Measurements from ENCODE around the gene API5.
"Not testable (repeated sequence)": the region's sequence is repeated elsewhere in the genome, so short reads cannot be mapped to it uniquely, and the experiment has no call there.

The API5 gene

DNA sequence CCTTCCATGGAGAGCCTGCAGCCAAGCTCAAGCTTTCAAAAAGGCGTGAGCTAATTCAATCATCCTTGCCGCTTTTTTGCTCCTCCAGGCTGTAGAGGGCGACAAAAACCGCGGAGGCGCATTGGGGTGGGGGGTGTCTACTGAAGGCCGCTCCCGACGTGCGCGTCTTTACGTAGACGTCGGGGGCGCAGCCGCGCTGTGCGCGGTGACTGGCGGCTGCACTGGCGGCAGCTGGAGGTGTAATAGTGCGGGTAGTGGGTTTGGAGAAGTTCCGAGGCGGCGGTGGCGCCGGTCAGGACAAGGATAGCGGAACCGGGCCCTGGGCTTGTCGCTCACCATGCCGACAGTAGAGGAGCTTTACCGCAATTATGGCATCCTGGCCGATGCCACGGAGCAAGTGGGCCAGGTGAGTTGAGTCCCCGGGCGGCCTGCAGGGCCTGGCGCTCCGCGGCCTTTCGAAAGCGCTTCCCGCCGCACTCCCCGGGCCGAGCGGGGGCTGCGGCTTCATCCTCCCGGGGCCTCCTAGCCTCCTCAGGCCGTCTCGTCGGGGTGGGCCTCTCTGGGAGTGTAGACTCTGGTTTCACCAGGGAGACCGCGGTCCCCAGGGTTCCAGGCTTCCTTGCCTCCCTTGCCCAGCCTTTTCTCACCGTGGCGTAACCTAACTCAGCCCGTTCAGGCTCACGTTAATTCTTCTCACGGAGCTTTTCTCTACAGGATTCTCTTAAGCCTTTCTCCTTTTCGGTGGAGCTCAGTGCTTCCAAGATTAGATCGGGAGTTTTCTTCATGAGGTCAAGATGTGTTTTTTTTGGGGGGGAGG, at the start of gene API5:
API5 (plus strand) TSS at position 206 of the 817 bp plus-strand sequence; CDS start at position 338, 132 bp downstream.
- DNase-seq (ENCODE audit: insufficient read length, low spot score) (peak; percentile 70), FAIRE-seq (peak; percentile 95)

GRCh38 chr11:43267856-43268580, 43.8 kb upstream of the API5 start:
- DNase-seq (ENCODE audit: insufficient read length, low spot score) (no peak), FAIRE-seq (no peak)

DNA sequence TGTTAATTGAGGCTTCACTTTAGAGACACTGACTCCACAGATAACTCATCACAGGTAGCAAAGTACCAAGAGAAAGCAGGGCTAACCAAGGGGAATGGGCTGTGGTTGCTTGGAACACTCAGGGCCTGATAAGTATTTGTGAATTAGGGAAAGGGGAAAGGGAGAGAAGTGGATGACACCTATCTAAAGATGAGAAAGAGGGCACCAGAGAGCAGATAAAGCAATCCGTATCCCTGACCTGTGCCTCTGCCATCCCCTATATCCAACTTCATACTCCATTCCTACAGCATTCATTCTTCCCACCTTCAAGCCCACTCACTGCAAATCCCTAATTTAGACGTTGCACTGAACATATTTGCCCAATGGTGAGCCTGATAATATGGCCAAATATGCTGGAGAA, 43.0 kb upstream of the API5 start:
- no peak for DNase-seq (ENCODE audit: insufficient read length, low spot score)
- no peak for FAIRE-seq

DNA sequence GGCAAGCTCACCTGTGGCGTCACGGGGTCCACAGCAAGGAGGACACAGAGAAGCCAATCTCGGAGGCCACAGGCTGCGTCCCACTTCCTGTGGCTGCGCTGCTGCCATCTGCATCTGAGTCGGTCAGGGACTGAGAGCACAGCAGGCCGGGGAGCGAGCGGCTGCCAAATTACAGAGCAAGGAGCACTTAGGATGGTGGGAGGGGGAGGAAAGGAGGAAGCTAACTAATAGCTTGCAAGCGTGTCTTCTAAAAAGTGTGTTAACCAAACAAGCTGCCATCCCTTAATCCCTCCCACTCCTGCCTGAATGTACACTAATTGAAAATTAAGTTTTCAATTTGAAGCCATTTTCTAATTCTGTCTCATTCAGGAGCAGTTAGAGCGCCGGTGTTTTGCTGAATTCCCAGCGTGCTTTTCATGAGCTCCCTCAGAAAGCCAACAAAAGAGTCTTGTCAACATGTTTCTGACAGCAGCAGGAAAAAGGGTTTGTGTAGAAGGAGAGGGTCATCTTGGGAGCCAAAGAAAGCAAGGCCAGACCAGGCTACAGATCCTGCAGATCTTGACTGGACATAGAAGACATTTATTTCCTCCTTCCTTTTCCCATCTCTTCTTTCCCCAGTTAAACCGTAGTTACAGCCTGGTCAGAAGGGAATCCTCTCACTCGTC, 42.4 kb upstream of the API5 start:
- no peak for FAIRE-seq
- no peak for DNase-seq (ENCODE audit: insufficient read length, low spot score)

- FAIRE-seq, result no peak
- no peak for DNase-seq (ENCODE audit: insufficient read length, low spot score)
Measured at GRCh38 chr11:43270468-43270867, 41.3 kb upstream of the API5 start.

GRCh38 chr11:43278193-43278956, 33.4 kb upstream of the API5 start:
- FAIRE-seq (no peak), DNase-seq (ENCODE audit: insufficient read length, low spot score) (peak; percentile 48)

GRCh38 chr11:43282607-43283440, 29.0 kb upstream of the API5 start:
- FAIRE-seq, result no peak
- DNase-seq (ENCODE audit: insufficient read length, low spot score), result peak; percentile 36

DNA sequence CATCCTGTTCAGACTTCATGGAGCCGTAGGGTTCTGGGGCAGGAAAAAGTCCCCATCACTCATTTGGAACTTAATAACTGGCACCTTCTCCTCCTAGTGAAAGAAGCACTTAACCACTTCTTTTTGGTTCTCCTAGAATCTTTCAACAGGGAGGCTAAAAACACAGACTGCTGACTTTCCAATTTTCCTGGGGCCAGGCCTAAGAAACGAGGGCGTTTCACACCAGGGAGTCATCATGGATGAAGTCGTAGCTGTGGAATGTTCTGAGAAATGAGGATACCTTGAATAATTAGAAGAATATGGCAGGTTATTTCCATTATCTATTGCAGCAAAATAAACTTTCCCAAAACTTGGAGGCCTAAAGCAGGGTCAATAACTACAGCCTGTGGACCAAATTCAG, 26.0 kb upstream of the API5 start:
- DNase-seq (ENCODE audit: insufficient read length, low spot score) (no peak), FAIRE-seq (no peak)

- DNase-seq (ENCODE audit: insufficient read length, low spot score) (no peak), FAIRE-seq (no peak)
Measured at GRCh38 chr11:43289368-43289767, 22.4 kb upstream of the API5 start.

GRCh38 chr11:43298397-43298796, 13.4 kb upstream of the API5 start:
- DNase-seq (ENCODE audit: insufficient read length, low spot score) (no peak), FAIRE-seq (no peak)

GRCh38 chr11:43315966-43316365, 4.2 kb downstream of the API5 start:
- FAIRE-seq (no peak), DNase-seq (ENCODE audit: insufficient read length, low spot score) (no peak)

- DNase-seq (ENCODE audit: insufficient read length, low spot score), result peak; percentile 4
- FAIRE-seq, result no peak
Measured at GRCh38 chr11:43316451-43316850, 4.7 kb downstream of the API5 start.

- FAIRE-seq, result peak; percentile 31
Measured at GRCh38 chr11:43327987-43328386, 16.2 kb downstream of the API5 start.

GRCh38 chr11:43328482-43328881, 16.7 kb downstream of the API5 start:
- FAIRE-seq, result no peak

More at GRCh38 chr11:43327987-43328386, 16.2 kb downstream of the API5 start:
- peak; percentile 15 for DNase-seq (ENCODE audit: insufficient read length, low spot score)

GRCh38 chr11:43341159-43341558, 29.4 kb downstream of the API5 start:
- DNase-seq (ENCODE audit: insufficient read length, low spot score), result no peak
- FAIRE-seq, result no peak

More at GRCh38 chr11:43328482-43328881, 16.7 kb downstream of the API5 start:
- no peak for DNase-seq (ENCODE audit: insufficient read length, low spot score)

DNA sequence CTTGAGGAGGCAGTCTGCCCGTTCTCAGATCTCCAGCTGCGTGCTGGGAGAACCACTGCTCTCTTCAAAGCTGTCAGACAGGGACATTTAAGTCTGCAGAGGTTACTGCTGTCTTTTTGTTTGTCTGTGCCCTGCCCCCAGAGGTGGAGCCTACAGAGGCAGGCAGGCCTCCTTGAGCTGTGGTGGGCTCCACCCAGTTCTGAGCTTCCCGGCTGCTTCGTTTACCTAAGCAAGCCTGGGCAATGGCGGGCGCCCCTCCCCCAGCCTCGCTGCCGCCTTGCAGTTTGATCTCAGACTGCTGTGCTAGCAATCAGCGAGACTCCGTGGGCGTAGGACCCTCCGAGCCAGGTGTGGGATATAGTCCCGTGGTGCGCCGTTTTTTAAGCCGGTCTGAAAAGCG, 39.6 kb downstream of the API5 start:
- not testable (repeated sequence) for FAIRE-seq; DNase-seq (ENCODE audit: insufficient read length, low spot score)

DNA sequence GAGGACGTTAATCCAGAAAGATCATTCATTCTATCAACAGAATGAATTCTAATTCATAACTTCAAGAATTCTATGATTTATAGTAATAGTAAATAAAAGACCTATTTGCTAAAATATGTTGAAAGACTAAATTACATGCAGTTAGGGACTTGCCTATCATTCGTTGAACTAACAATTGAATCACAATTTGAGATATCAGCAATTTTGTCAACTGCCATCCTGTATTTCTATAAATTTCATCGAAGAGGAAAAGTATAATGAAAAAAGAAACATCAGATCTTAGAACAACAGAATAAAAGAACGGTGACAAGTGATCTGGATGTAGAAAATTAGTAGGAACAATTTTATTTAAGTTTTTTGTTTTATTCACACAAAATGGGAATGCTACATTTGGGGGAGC, 42.5 kb downstream of the API5 start:
- FAIRE-seq (no peak), DNase-seq (ENCODE audit: insufficient read length, low spot score) (no peak)

DNA sequence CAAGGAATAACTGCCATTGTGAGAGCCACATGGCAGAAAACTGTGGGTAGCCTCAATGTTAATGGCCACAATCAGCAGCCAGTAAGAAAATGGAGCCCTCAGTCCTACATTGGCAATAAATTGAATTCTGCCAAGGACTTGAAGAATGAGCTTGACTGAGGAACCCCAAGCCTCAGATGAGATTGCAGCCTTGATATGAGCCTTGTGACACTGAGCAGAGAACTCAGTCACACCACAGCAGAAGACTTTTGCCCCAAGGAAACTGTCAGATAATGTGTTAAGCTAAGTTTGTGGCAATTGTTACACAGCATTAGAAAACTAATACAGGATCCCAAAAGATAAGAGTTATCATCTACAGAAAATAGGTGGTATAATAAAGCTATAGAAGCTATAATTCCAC, 44.5 kb downstream of the API5 start:
- no peak for FAIRE-seq

GRCh38 chr11:43358279-43358800, 46.5 kb downstream of the API5 start:
- FAIRE-seq, result no peak
- no peak for DNase-seq (ENCODE audit: insufficient read length, low spot score)

More for the DNA sequence above, 44.5 kb downstream of the API5 start:
- no peak for DNase-seq (ENCODE audit: insufficient read length, low spot score)

All from HTR-8/SVneo (cell line).